SW 1271 (cell line): ENCODE data around the gene SLC9A9.

ENCODE experiments used
- DNase-seq, 2 experiments: peaks; one replicate each; lab custom pipeline; 2025; lab: John Stamatoyannopoulos, UW

The SLC9A9 gene

DNA sequence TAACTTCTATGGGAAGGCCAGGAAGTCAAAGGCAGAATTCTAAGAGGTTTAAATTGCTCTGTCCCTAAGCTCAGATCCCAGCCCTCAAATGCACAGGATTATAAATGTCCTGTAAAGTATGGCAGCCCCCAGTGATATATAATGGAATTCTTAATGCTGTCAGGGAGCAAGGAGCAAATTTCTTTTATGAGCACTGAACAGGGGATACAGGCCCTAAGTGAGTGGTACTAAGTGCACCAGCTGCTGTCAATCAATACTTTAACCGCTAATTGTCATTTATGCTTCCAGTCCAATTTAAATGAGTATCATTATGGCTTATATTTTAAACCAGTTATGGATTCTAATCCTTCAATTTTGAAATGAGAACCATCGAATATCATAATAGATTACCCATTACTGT lies 4.7 kb downstream of the SLC9A9 start:
- no peak for DNase-seq

DNA sequence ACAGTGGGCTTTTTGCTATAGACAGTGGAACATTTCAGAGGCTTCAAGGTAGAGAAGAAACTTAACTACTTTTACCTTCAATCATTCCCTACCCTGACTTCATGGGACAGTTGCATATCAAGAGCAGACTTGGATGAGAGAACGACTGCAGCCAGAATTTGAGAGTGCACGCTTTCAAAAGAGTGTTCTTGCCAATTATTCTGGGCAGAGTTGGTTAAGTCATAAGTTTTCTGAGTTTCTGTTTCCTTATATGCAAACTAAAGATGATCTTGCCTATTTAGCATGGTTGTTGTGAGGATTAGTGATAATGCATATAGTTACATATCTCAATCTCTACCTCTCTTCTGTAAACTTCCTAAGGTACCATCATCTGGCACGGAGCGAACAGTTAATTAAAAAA lies 7.6 kb downstream of the SLC9A9 start:
- no peak for DNase-seq

DNA sequence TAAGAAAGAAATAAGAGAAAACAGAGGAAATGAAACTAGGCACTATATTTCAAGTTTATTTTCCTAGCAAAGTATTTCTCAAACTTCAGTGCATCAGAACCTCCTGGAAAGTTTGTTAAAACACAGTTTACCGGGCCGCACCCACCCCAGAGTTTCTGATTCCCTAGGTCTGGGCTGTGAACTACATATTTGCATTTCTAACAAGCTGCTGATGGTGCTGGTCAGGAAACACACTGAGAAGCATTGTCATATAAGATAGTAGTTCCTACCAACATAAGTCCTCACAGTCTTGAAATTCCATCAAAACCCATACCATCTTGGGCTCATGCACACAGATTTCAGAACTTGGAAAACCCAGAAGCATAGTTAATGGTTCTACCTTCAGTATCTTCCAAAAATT lies 8.3 kb downstream of the SLC9A9 start:
- DNase-seq = no peak

DNA sequence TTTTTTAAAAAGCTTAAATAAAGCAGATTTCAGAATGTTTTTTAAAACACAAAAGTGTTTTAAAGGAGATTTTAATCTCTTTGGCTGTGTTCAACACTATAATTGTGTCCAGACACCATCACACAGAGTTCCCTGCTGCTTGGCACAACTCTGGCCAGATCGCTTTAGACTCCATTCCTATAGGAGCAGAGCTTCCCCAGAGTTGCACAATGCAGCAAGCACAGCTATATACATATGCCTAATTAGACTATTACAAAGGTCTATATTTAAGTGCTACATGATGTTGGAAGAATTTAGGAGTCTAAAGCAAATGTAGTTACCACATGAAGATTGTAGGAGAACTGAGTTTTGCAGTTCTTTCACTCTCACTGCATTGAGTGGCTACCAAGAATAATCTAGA lies 11.2 kb downstream of the SLC9A9 start:
- no peak for DNase-seq

DNA sequence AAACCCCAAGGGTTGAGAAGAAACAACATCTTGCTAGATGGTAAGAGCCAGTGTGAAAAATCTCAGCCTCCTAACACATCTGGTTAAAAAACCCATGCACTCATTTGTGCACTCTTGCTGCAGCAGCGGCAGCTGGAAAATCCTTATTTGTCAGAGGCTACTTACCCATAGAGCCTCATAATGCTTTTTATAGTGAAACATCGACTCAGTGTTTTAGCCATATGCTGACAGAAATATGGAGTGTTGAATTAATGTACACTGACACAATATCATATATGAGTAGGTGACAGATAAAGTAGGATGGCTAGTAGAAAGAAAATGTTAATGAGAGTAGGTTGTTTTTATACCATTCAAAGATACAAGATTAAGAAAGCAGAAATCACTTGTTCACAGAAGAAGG lies 13.0 kb downstream of the SLC9A9 start:
- no peak for DNase-seq

DNA sequence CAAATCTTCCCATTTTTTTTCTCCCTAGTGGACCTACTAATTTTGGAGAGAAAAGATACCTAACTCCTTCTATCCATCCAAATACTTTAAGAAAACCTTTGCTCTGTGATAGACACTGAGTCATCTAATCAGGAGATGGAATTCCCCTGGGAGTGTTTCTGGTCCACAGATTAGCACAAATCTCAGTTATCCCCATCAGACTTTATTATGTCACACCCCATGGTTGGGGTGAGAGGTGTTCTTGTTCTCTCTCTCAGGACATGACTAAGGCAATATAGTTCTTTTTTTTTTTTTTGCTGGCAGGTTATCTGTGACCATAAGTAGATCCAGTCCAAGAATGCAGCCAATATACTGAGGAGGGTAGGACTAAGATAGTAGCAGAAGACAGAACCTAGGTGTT lies 15.8 kb downstream of the SLC9A9 start:
- DNase-seq = no peak

DNA sequence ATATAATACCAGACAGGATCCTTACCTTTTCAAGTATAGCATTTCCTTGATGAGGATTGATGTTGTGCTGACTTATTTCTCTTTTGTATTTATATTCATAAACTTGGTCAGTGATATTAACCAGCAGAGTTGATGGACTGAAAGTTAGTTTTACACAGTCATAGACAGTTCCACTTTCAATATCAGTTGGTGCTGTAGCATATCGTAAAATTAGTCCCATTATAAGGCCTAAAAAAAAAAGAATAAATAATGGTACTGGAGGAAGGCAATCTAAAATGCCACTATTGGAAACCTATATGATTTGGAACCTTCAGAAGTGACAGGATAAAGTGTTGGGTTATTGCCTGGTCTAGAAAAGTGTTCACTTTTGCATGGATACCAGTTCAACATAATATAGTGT lies 16.3 kb downstream of the SLC9A9 start:
- no peak for DNase-seq

DNA sequence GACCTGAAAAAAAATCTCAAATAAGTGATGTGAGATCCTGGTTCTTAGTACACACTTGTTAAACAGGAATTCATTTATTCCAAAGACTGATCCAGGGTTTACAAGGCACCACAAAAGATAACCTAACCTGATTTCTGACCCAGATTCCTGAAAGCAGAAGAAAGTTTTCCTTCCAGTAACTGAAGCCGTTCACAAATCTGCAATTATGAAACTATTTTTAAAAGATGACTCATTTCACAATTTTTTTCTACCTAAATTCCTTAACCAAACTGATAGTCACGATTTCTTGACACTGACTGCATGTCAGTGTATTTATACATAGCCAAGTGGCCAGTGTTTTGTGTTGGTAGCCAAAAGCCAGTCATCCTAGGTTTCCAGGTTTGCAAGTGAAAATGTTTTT lies 17.1 kb downstream of the SLC9A9 start:
- peak in 1 of 2 experiments; percentile 4 for DNase-seq

DNA sequence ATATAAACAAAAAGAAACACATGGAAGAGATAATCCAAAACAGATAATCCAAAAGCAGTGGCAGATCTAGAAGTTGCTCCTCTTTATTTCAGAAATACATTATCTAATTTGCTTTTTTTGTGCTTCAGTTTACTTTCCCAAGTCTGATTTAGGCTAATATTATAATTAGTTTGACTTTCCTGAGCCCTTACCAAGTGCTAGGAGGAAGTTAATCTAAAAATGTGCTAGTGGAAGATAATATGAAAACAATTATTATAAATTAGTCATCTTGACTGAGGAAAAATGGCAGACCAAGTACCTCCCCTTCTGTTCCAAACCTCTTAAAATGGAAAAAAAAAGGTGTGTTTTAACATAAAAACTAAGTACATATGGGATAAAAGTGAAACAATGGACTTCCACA lies 17.5 kb downstream of the SLC9A9 start:
- no peak for DNase-seq

DNA sequence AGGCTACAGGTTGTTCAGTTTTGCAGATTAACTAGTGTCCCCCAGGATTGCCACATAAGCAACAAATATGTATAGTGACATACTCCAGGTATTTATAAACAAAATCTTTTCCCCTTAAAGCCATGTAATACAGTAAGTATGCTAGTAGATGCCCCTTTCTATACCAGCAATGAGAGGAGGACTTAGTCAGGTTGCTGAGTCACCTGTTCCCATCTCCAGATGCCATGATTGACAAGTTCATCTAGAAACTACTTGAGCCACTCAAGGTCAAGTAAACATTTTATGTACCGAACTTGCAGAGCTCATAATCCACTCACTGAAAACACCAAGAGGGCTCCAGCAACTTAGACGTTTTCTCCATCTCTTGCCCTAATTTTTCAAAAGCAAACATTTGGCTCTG lies 18.2 kb downstream of the SLC9A9 start:
- DNase-seq = no peak

DNA sequence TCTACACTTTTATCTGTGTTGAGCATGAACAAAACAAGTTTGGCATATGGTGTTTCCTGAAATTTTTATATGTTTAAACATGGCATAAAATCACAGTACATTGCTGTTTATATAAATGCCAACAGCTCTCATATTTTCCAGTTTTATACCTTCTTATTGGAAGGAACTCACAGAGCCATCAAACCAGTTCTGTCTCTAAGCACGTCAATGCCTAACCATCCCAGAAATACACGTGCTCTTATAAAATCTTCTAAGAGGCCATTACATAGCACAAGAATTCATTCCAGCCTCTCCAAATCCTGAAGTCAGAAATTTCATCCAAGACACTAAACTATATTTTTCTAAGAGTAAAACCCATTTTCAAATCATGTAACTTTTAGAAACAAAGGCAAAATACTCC lies 20.8 kb downstream of the SLC9A9 start:
- no peak for DNase-seq

DNA sequence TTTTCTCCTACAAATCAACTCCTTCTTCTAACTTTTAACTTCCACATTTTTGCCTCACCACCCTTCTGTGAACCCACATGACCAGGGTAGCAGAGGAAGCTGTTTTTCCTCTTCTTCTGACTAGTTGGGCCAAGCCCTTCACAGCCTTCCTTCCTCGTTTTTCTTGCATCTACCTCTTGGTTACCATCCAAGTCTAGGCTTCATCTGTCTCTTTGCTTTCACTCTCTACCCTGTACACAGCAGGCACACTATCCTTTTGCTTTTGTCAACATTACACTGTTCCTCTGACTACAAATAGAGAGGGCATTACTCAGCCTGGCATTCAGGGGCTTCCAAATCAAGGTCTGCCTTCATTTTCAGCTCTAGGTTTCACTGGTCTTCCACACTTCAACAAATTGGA lies 22.0 kb downstream of the SLC9A9 start:
- DNase-seq = no peak

DNA sequence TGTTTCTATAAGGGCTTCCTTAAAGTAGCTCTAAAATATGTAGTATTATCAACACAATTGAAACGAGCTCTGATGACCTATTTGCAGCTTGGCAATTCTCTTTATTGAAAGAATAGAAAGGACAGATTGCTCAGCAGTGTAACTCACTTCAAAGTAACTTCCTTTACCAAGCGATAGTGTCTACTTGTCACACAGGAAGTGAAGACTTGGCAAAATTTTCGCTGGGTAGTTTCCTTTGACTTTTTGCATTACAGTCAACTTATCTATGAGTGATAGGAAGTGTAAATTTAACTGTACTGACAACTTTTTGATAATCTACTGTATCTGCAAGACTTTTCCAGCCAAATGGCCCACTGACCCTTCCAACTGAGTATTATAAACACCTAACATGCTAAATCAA lies 22.8 kb downstream of the SLC9A9 start:
- no peak for DNase-seq

DNA sequence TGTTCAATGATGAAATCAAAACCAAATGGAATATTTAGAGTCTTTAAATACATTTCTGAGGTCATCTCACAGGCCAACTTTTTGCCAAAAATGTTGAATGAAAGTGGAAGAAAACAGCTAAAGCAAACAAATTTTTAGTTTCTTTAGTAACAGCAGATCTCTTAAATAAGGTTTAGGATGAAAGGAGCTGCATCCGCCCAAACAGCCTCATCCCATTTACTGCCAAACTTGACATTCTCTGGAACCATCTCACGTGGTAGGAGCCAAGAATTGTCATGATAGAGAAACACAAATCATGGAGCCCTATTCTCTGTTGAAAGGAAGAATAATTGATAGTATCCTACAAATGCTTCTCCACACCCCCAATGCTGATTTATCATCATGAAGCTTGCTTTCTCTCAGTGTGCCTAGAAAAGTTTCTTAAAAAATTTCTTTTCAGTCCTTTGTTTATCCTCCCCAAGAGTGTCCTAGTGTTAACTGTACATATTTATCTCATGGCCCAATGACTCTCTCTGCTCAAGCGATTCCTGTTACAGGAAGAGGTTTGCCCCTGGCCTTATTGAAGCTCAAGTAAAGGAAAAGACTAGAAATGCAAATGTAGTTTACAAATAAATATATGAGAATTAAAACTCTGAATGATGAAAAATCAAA lies 23.4 kb downstream of the SLC9A9 start:
- no peak for DNase-seq

DNA sequence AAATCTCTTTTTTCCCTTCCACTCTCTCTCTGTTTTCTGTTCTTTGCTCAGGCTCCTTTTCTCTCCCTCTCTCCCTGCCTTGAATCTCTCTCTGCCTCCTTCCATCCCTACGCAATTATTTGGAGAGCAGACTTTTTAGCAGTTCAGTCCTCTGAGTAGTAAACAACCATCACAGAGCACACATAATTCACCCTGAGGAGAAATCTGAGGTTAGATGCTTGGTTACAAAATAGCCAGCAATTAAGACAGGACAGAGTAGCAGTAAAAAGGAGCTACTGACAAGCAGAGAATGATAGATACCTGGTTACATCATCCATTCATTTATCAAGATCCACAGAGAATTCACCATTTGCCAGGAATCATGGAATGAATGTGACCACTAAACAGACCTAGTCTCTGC lies 25.5 kb downstream of the SLC9A9 start:
- no peak for DNase-seq

DNA sequence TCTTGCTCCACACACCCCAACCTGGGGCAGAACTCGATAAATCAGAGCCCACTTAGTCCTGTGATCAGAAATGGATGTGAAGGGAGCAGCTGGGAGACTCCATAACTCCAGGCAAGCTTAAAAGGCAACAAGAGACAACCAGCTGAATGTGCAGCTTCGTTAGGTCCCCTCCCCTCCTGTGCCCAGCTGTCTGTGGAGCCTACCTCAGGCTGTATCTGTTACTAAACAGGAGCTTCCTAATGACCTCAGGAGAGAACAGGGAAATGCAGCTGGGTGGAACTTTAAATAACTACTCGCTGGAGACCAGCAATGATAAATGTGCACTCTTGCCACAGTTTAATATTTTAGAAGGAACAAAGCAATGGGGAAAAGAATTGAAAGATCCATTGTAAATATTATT lies 25.9 kb downstream of the SLC9A9 start:
- DNase-seq = no peak

DNA sequence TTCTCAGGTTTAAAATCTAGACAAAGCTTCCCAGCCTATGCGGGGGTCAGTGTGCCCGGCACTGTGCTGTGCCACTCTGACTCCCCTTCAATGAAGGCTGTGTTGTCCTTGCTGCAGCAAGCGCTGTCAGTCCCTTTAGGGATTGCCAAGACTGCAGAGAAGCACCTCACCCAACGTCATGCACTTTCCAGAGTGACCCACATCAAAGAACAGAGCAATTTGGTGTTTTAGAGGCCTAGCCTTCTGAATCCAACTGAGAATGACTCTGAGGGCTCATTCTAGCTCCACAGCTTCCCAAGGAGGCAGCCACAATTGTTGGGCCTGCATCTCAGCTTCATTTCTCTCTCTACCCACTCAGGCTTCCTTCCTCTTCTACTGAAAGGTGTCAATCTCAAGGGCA lies 26.4 kb downstream of the SLC9A9 start:
- DNase-seq = no peak

DNA sequence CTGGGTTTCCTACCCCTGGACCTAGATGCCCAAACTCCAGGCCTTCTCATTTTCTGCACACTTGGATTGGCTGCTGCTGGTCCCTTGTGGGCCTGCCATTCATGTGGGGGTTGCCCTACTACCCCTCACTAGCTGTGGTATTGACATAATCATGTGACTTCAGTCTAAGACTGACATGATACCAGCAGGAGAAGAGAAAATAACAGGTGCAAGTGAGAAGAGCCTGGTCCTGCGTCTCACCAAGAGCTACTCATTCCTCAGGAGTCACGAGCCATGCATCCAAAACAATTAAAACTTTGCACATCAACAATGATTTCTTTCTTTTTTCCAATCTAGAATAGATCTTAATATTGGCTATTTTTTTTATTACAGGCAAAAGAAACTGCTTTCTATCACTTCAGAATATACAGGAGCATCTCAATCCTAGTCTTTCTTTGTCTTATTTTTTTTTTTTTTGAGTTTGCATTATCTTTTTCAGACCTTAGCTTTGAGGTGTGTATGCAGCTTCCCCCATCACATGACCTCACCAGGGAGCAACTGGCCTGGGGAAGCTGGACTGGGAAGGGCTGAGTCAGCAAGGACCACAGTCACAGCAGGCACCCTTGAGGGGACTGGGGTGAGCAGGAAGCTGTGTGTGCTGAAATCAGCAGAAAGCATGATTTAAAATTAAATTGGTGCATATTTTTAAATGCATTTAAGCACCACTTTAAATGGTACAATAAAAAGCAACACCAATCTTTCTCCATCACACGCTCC lies 27.6 kb downstream of the SLC9A9 start:
- DNase-seq = no peak

DNA sequence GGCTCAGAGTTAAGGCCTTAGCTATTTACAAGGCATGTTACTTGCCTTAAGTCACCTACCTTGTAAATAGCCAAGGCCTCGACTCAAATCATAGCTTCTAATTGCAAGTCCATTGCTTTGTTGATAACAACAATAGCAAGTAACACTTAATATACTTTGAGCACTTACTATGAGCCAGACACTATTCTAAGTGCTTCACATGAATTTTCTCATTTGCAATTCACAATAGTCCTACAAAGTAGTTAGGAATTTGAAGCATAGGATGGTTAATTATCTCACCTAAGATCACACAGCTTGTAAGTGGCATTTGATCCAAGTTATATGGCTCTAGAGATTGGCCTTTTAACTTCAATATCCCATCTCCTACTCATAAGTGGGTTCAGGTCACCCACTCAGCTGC lies 28.4 kb downstream of the SLC9A9 start:
- DNase-seq = no peak

DNA sequence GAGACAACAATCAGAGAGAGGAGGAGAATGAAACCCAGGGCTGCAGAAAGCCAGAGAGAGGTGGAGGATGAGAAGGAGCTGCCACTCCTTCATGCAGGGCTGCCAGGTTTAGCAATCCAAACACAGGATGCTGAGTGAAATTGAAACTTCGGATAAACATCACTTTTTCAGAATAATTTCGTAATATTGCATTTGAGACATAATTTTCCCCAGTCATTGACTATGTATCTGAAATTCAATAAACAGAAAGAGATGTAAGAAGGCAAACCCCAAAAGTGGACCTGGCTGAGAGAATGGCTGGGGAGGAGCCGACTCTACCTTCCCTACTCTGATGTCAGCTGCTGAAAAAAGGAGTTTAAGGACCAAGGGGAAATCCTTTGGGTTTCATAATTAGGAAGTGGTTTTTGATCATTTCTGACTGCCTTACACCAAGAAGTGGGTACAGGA lies 33.8 kb downstream of the SLC9A9 start:
- DNase-seq = no peak

DNA sequence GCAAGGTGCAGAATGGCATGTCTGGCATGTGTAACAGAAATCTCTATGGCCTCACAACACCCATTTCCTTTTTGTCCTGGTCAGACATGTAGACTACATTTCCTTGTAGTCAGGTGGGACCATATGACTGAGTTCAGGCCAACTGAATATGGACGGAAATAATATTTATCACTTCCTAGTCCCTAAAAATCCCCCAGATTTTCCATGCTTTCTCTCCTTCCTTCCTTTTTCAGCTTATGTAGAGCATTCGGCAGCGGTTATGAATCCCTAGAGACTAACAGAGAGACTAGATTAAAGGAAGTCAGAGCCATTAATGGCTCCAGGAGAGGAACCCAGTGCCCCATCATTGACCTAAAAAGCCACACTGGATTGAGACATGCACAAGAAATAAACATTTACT lies 35.8 kb downstream of the SLC9A9 start:
- no peak for DNase-seq

DNA sequence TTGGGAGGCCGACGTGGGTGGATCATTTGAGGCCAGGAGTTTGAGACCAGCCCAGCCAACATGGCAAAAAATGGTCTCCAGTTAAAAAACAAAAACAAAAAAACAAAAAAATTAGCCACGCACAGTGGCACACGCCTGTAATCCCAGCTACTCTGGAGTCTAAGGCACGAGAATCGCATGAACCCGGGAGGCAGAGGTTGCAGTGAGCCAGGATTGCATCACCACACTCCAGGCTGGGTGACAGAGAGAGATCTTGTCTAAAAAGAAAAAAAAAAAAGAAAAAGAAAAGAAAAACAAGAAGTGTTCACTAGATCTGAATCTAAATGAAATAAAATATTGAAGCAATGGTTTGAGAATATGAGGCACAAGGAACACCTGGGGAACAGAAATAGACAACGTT lies 36.7 kb downstream of the SLC9A9 start:
- no peak for DNase-seq

DNA sequence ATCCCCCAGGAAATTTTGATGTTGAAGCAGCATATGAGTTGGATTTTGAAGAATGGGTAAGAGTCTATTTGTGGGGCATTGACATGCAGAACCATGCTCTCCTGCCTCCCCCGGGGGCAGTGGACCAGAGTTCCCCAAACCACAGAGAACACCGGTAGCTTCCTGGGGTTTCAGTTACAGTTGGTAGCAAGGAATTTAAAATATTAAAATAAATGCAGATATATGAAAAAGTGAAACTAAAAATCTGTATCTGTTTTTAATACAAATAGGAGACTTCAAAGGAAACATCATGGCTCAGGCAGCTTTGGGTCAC lies 37.4 kb downstream of the SLC9A9 start:
- DNase-seq = no peak
